Activated CD4-positive, CD25-positive, alpha-beta regulatory T cell treated with anti-CD3 and anti-CD28 coated beads, Interleukin-2, amount 50 U/mL, for 24 hours (primary cell): ENCODE data around the gene ACSM6.
"Not testable (repeated sequence)": the region's sequence is repeated elsewhere in the genome, so short reads cannot be mapped to it uniquely, and the experiment has no call there.

Source experiments
- ATAC-seq, 2 donors: fragments of 150-1000 bp; cut with Tn5 transposase; one replicate each; pipeline ENCODE4 v1.10.0; 2021; ENCODE audit warnings: mild to moderate bottlenecking in 1 of 2, moderate library complexity in 1 of 2

Gene ACSM6

GRCh38 chr10:95220539-95220938 is 26.5 kb downstream of the ACSM6 start:
- ATAC-seq = no peak

- ATAC-seq = no peak
Observed at GRCh38 chr10:95221124-95221523, 27.1 kb downstream of the ACSM6 start.

GRCh38 chr10:95225136-95225535 is 31.1 kb downstream of the ACSM6 start:
- ATAC-seq = no peak

GRCh38 chr10:95228934-95229723 is 35.1 kb downstream of the ACSM6 start:
- ATAC-seq = not testable (repeated sequence)

GRCh38 chr10:95229724-95230627 is 35.9 kb downstream of the ACSM6 start:
- ATAC-seq = no peak

GRCh38 chr10:95230677-95231586 is 36.9 kb downstream of the ACSM6 start:
- ATAC-seq = peak; percentile 20 to 42

GRCh38 chr10:95233377-95234034 is 39.5 kb downstream of the ACSM6 start:
- no peak for ATAC-seq

- no peak for ATAC-seq
Observed at GRCh38 chr10:95234951-95235350, 40.9 kb downstream of the ACSM6 start.

- no peak for ATAC-seq
Observed at GRCh38 chr10:95235676-95236067, 41.6 kb downstream of the ACSM6 start.

- peak; percentile 85 to 87 for ATAC-seq
Observed at GRCh38 chr10:95236068-95236903, 42.2 kb downstream of the ACSM6 start.

- no peak for ATAC-seq
Observed at GRCh38 chr10:95237376-95238170, 43.5 kb downstream of the ACSM6 start.

GRCh38 chr10:95240096-95240495 is 46.1 kb downstream of the ACSM6 start:
- not testable (repeated sequence) for ATAC-seq

- no peak for ATAC-seq
Observed at GRCh38 chr10:95240811-95241210, 46.8 kb downstream of the ACSM6 start.

GRCh38 chr10:95241533-95241932 is 47.5 kb downstream of the ACSM6 start:
- no peak for ATAC-seq

- peak; percentile 34 to 60 for ATAC-seq
Observed at GRCh38 chr10:95242581-95243317, 48.7 kb downstream of the ACSM6 start.

- no peak for ATAC-seq
Observed at GRCh38 chr10:95243318-95243617, 49.2 kb downstream of the ACSM6 start.

- no peak for ATAC-seq
Observed at GRCh38 chr10:95244152-95244551, 50.1 kb downstream of the ACSM6 start.

- no peak for ATAC-seq
Observed at GRCh38 chr10:95245425-95246055, 51.5 kb downstream of the ACSM6 start.

- ATAC-seq = no peak
Observed at GRCh38 chr10:95246582-95247051, 52.6 kb downstream of the ACSM6 start.
